Heart right ventricle (tissue), 16 donors: ENCODE measurements around the gene SP1. TPM values are rescaled to one million over a fixed set of nuclear protein-coding genes. Genes with fewer than 3 reads are reported as not detected.

Experiments used
- ATAC-seq, 8 donors: fragments of 200-7000 bp; cut with Tn5 transposase; one replicate each; pipeline ENCODE4 v1.9.1; 2020; ENCODE audit warnings: mild to moderate bottlenecking in 8 of 8, moderate library complexity in 8 of 8, moderate number of reproducible peaks in 1 of 8
- DNase-seq, 2 donors: peaks; one replicate each; pipeline ENCODE4 v3.0.0-alpha.2; 2020
- H3K27ac ChIP-seq, 10 donors: fragments of 200-600 bp; sonication (generic) in 2 of 10; one replicate each; pipeline versions ENCODE4 v1.5.0 to v1.8.0; 2020 to 2022; ENCODE audit warnings: mild to moderate bottlenecking in 3 of 10
- H3K27me3 ChIP-seq, 7 donors: fragments of 200-600 bp; one replicate each; pipeline ENCODE4 v1.8.0; 2021 to 2022; ENCODE audit warnings: mild to moderate bottlenecking in 2 of 7
- H3K36me3 ChIP-seq, 9 donors: fragments of 200-600 bp; sonication (generic) in 1 of 9; one replicate each; pipeline versions ENCODE4 v1.5.0 to v1.8.0; 2020 to 2022; ENCODE audit warnings: mild to moderate bottlenecking in 2 of 9
- H3K4me1 ChIP-seq, 9 donors: fragments of 200-600 bp; sonication (generic) in 1 of 9; one replicate each; pipeline versions ENCODE4 v1.5.0 to v1.8.0; 2020 to 2022; ENCODE audit warnings: mild to moderate bottlenecking in 4 of 9
- H3K4me3 ChIP-seq, 10 donors: fragments of 200-600 bp; sonication (generic) in 2 of 10; one replicate each; pipeline versions ENCODE4 v1.5.0 to v1.8.0; 2020 to 2022; ENCODE audit warnings: mild to moderate bottlenecking in 7 of 10, moderate library complexity in 2 of 10
- H3K9me3 ChIP-seq, 11 donors: fragments of 200-600 bp in 10 of 11; sonication (generic) in 2 of 11; one replicate each; pipeline versions ENCODE4 v1.5.0 to v1.8.0; 2013 to 2022; ENCODE audit warnings: mild to moderate bottlenecking in 2 of 11, control low read depth in 1 of 11, moderate library complexity in 1 of 11
- whole genome bisulfite sequencing, 2 donors: extraction: QIAGEN DNeasy Blood & Tissue Kit; methylation state at CpG; one replicate each; pipeline ENCODE4 v1.1.7; 2013; ENCODE audit warnings: inconsistent platforms in 1 of 2; 5-methylcytosine and 5-hydroxymethylcytosine counted together
- intact Hi-C, 10 donors: fragments of 100-400 bp; cut with DNase I; formaldehyde crosslinking; loops; one replicate each; pipeline versions ENCODE4 v1.11.1 to v1.14.2; 2022
- polyA plus RNA-seq, 2 donors: library from polyadenylated mRNA; stranded (reverse); fragments of 200-250 nt; gene quantifications; one replicate each; pipeline ENCODE4 v1.2.3, GENCODE V29; 2013
- total RNA-seq, 10 donors: library from RNA; stranded (reverse); fragmentation: NEBNext Ultra II Directional in 3 of 10; extraction: Animal tissue kit (Norgen Biotek cat#: 25700) in 3 of 10; gene quantifications; one replicate each; pipeline versions ENCODE4 v1.2.1 to v1.2.4, GENCODE V29; 2021 to 2023
- TF ChIP-seq, protein P1 (sequence below), 9 donors: fragments of 200-600 bp; sonication (generic) in 2 of 9; IDR thresholded peaks; one replicate each; pipeline versions ENCODE4 v1.5.0 to v1.8.0; 2021 to 2022; ENCODE audit warnings: antibody characterized with exemption in 9 of 9, mild to moderate bottlenecking in 5 of 9, moderate library complexity in 1 of 9
- donor health status: Arrhythmogenic right ventricular cardiomyopathy.
- donor health status: ischemic (EF 13 %, LVEDD 7.1; RV severe dilation, severe dysfunction).
- donor health status: healthy with polysubstance abuse.
- donor health status: DM: no; HTN: yes; CAD: no.
- donor health status: DM: no; HTN: no; CAD: no.
- donor health status: ischemic (EF 25% LVEDD 6.9; RV normal size, moderate dysfunction).
- donor health status: ischemic (EF 25% LVEDD 5.7; RV mildly dilated, moderate dysfunction).
- donor health status: healthy.
- donor health status: DM: yes; HTN: yes; CAD: no.
- donor health status: Ischemic cardiomyopathy.
- donor health status: ischemic (EF 35%, LVEDD 5.7; RV mildly dilated, moderate dysfunction).
- donor health status: nonischemic (EF 11% LVEDD 7.7; RV severe dilation, severe dysfunction).
- donor health status: DM: yes; HTN: yes; CAD: no.
- donor health status: PGD.
- donor health status: ischemic (EF 29% LVEDD 5.4; RV normal size, mild dysfunction).
- donor health status: nonischemic (EF 23%, LVEDD 6.1; RV moderate dilation, normal function).

Gene SP1
- total and polyA plus RNA-seq, 12 donors = 7.8 to 42.4 (median 31.3) TPM

DNA sequence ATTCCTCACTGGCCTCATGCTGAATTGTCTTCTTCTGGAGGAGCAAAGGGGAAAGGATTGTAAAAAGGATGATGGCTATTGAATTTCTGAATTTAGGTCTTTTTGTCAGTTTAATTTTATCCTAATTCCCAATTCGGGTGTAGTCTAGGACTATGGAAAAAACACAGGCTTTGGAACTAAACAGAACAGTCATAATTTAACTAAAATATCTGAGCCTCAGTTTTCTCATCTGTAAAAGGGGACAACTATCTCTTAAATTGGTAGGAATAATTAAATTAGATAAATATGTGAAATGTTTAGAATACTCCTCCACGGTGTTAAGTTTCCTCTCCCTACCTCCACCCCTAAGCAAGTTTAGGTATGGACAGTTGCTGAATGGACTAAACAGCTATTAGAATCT, 3.2 kb upstream of the SP1 start:
- DNase-seq (no peak), ATAC-seq (no peak)
- whole genome bisulfite sequencing, 2 donors = 88 to 90% methylated on average over 2 of the region's 2 CpGs
- TF ChIP-seq, protein P1, sequence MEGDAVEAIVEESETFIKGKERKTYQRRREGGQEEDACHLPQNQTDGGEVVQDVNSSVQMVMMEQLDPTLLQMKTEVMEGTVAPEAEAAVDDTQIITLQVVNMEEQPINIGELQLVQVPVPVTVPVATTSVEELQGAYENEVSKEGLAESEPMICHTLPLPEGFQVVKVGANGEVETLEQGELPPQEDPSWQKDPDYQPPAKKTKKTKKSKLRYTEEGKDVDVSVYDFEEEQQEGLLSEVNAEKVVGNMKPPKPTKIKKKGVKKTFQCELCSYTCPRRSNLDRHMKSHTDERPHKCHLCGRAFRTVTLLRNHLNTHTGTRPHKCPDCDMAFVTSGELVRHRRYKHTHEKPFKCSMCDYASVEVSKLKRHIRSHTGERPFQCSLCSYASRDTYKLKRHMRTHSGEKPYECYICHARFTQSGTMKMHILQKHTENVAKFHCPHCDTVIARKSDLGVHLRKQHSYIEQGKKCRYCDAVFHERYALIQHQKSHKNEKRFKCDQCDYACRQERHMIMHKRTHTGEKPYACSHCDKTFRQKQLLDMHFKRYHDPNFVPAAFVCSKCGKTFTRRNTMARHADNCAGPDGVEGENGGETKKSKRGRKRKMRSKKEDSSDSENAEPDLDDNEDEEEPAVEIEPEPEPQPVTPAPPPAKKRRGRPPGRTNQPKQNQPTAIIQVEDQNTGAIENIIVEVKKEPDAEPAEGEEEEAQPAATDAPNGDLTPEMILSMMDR (IDR thresholded peaks at IDR 0.05) = no peak
- H3K36me3 ChIP-seq = peaks cover 0 to 6% (median 0%) of the 10 kb centered on the region in 9 donors
- no peak overlapping the region for H3K27ac ChIP-seq
- H3K27me3 ChIP-seq = no peaks in the 10 kb centered on the region
- peaks cover 0 to 40% (median 25%) of the 10 kb centered on the region in 9 donors for H3K4me1 ChIP-seq
- intact Hi-C loops = no loop called here
- H3K9me3 ChIP-seq = no peaks in the 10 kb centered on the region
- H3K4me3 ChIP-seq = no peak overlapping the region

DNA sequence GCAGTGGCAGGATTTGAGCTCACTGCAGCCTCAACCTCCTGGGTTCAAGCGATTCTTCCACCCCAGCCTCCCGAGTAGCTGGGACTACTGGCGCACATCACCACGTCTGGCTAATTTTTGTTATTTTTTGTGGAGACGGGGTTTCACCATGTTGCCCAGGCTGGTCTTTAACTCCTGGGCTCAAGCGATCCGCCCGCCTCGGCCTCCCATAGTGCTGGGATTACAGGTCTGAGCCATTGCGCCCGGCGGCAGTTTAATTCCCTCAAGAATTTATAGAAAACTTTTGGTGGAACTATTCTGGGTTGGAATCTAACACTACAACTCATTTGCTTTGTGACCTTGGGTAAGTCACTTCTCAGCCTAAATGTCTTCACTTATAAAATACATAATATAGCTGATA, 1.8 kb upstream of the SP1 start:
- TF ChIP-seq, protein P1 (IDR thresholded peaks at IDR 0.05) = no peak
- Histone ChIP-seq H3K4me1 (peaks cover 13 to 42% (median 31%) of the 10 kb centered on the region in 9 donors), H3K27me3 (no peaks in the 10 kb centered on the region), H3K9me3 (no peaks in the 10 kb centered on the region), H3K4me3 (no peak overlapping the region), H3K27ac (peak overlapping the region in 9 of 10 donors; percentile 91 to 99 (median 96)), H3K36me3 (peaks cover 0 to 21% (median 13%) of the 10 kb centered on the region in 9 donors)
- intact Hi-C loops = no loop called here
- DNase-seq = no peak
- ATAC-seq = no peak
- WGBS, 2 donors = 97 to 98% methylated on average over 12 of the region's 12 CpGs

DNA sequence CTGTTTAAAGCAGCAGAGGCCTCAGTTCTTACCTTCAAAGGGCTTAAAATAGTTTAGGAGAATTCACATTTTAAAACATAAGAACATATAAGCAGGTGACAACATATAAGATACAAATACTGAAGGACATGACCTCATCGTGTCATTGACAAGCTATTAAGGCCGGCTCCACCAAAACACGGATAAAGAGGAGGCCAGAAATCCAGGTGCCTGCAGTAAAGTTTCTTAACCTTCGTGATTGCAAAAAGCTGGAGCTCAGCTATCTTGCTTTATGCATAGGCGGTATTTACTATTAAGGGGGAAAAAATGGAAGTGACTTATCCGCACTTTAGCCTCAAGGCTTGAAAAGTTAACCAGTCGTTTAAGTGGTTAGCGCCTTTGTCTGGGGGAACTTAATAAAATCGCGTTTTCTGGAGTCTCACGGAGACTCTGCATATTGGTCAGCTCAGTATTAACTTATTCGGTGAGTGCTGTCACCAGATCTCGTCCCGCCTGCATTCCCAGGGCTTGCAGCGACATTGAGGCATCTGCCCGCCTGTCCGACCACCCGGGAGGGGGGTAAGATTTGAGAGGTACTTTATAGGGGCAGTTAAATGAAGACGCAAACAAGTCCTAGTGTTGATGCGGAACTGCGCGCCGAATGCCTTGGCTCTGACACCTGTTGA, 1.1 kb upstream of the SP1 start:
- WGBS, 2 donors = 15 to 18% methylated on average over 23 of the region's 23 CpGs

DNA sequence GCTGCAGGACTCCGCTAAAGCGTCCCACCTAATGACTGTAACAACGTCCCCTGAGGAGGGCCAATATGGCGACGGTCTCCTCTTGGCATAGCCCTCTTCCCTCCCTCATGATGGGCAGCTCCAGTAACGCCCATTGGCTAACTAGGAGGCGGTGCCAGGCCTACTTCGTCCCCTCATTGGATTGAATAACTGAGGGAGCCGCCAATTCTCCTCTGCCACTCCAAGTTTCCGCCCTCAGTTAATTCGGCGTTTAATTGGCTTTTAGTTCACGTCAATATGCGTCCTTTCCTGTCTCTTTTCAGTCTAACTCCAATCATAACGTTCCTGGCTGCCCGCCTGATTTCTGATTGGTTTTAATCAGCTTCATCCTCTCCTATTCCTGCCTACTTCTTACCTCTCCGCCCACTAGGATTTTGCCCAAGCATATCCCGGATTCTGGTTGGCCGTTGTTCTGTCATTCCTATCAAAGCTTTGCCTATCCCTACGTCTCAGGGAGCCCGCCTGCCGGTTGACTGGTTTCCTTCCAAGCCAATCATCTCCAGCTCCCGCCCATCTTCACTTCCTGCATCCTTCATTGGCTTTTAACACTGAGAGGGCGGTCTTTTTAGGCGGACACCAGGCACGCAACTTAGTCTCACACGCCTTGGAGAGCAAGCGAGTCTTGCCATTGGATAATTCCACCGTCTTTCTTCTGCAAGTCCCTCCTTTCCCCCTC, 430 bp upstream of the SP1 start:
- ATAC-seq (peak; percentile 84 to 92 (median 90)), DNase-seq (peak; percentile 92 to 100)
- H3K4me3 ChIP-seq = peak overlapping the region; percentile 44 to 88 (median 64)
- peak overlapping the region; percentile 92 to 99 (median 98) for H3K27ac ChIP-seq
- WGBS, 2 donors = 0% methylated on average over 29 of the region's 29 CpGs
- TF ChIP-seq, protein P1 (IDR thresholded peaks at IDR 0.05) = no peak
- H3K9me3 ChIP-seq = no peaks in the 10 kb centered on the region
- peaks cover 18 to 46% (median 44%) of the 10 kb centered on the region in 9 donors for H3K4me1 ChIP-seq
- intact Hi-C loops = loop anchor here in 3 of 10 donors (1.0 to 5.0 kb wide), 4 partner anchors 27 to 62 kb away; partner anchors contain the start of genes AAAS (in 1 of the 3) and PRR13 (in 1 of the 3)
- H3K27me3 ChIP-seq = no peaks in the 10 kb centered on the region
- H3K36me3 ChIP-seq = peaks cover 0 to 34% (median 26%) of the 10 kb centered on the region in 9 donors

More for the DNA sequence above, 1.1 kb upstream of the SP1 start:
- intact Hi-C loops = no loop called here
- peak overlapping the region; percentile 40 to 70 (median 60) for H3K4me3 ChIP-seq
- peaks cover 16 to 42% (median 37%) of the 10 kb centered on the region in 9 donors for H3K4me1 ChIP-seq
- H3K27ac ChIP-seq = peak overlapping the region; percentile 91 to 99 (median 96)
- TF ChIP-seq, protein P1 (IDR thresholded peaks at IDR 0.05) = no peak
- H3K9me3 ChIP-seq = no peaks in the 10 kb centered on the region
- H3K27me3 ChIP-seq = no peaks in the 10 kb centered on the region
- H3K36me3 ChIP-seq = peaks cover 0 to 27% (median 19%) of the 10 kb centered on the region in 9 donors
- ATAC-seq (no peak), DNase-seq (no peak)
